ENCODE data around the gene TRABD. TPM values are rescaled to one million over a fixed set of nuclear protein-coding genes. Genes with fewer than 3 reads are reported as not detected.

TRABD gene
- total RNA-seq, 1 donor from 2014 or later, result 16.2 TPM

GRCh38 chr22:50173983-50174355 is 11.7 kb upstream of the TRABD start:
- DNase-seq (ENCODE audit: low read depth in 2 of 2), result no peak

GRCh38 chr22:50174382-50175190 is 11.1 kb upstream of the TRABD start:
- DNase-seq (ENCODE audit: low read depth in 2 of 2), result no peak

GRCh38 chr22:50175191-50175461 is 10.6 kb upstream of the TRABD start:
- DNase-seq (ENCODE audit: low read depth in 2 of 2), result no peak

- no peak for DNase-seq (ENCODE audit: low read depth in 2 of 2)
These were observed 9.5 kb upstream of the TRABD start for GRCh38 chr22:50175921-50176849.

DNA sequence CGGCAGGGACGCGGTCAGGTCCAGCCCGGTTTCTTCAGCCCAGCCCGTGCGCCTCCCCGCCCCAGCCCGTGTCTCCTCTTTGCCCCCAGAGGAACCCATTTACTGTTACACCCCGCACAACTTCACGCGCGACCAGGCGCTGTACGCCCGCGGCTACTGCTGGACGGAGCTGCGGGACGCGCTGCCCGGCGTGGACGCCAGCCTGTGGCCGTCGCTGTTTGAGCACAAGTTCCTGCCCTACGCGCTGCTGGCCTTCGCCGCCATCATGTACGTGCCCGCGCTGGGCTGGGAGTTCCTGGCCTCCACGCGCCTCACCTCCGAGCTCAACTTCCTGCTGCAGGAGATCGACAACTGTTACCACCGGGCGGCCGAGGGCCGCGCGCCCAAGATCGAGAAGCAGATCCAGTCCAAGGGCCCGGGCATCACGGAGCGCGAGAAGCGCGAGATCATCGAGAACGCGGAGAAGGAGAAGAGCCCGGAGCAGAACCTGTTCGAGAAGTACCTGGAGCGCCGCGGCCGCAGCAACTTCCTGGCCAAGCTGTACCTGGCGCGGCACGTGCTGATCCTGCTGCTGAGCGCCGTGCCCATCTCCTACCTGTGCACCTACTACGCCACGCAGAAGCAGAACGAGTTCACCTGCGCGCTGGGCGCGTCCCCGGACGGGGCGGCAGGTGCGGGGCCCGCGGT is 8.7 kb upstream of the TRABD start:
- DNase-seq (ENCODE audit: low read depth in 2 of 2), result no peak

DNA sequence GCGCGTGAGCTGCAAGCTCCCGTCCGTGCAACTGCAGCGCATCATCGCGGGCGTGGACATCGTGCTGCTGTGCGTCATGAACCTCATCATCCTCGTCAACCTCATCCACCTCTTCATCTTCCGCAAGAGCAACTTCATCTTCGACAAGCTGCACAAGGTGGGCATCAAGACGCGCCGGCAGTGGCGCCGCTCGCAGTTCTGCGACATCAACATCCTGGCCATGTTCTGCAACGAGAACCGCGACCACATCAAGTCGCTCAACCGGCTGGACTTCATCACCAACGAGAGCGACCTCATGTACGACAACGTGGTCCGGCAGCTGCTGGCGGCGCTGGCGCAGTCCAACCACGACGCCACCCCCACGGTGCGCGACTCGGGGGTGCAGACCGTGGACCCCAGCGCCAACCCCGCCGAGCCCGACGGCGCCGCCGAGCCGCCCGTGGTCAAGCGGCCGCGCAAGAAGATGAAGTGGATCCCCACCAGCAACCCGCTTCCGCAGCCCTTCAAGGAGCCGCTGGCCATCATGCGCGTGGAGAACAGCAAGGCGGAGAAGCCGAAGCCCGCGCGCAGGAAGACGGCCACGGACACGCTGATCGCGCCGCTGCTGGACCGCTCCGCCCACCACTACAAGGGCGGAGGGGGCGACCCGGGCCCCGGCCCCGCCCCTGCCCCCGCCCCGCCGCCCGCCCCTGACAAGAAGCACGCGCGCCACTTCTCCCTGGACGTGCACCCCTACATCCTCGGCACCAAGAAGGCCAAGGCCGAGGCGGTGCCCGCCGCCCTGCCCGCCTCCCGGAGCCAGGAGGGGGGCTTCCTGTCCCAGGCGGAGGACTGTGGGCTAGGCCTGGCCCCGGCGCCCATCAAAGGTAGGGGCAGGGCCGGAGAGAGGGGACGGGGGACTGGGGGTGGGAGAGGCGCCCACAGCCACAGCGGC is 7.9 kb upstream of the TRABD start:
- DNase-seq (ENCODE audit: low read depth in 2 of 2), result no peak

DNA sequence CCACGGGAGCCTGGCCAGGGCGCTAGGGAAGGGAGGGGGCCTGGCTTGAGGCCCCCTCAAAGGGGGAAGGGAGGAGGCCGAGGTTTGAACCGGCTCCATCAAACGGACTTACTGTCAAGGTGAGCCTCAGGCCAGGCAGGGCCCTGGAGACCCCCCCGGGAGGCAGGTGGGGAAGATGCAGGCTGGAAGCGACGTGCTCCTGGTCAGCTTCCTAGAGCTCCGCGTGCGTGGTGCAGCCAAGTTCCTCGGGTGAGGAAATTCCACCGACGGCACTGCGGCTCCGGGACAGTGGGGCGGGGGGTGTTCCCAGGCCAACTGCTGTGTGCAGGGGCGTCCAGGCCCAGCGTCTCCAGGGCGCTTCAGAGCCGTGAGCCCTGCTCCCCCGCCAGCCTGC is 7.2 kb upstream of the TRABD start:
- DNase-seq (ENCODE audit: low read depth in 2 of 2), result no peak

GRCh38 chr22:50178871-50179869 is 6.5 kb upstream of the TRABD start:
- DNase-seq (ENCODE audit: low read depth in 2 of 2), result no peak

DNA sequence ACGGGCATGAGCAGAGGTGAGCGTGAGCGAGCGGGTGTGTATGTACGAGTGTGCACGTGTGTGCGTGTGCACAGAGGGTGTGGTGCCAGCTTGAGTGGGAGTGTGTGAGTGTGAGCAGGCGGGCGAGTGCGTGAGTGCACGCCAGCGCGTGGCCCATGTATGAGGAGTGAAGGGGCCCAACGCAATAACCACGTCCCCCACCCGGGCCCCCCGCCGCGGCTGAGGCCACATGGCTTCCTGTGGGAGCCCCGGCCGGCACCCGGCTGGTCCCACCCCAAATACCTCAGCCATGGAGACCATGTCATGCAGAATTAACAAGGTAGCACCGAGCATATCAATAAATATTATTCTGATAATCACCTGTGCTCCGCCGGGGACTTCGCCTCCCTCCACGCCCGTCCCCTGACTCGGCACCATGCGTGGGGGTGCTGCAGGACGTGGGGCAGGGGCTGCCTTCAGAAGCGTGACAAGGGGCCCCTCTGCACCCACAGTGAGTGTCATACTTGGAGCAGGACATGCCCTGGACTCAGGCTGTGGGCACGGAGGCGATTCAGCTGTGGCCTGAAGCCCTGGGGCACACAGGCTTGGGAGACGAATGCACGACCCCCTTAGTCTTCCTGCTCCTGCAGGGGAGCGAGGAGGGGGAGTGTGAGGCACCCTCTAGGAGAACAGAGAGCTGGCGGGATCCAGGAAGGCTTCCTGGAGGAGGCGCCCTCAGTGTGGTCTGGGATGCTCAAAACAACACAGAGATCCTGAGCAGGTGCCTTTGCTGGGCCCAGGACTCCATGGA is 5.6 kb upstream of the TRABD start:
- no peak for DNase-seq (ENCODE audit: low read depth in 2 of 2)

- DNase-seq (ENCODE audit: low read depth in 2 of 2), result no peak
These were observed 4.8 kb upstream of the TRABD start for GRCh38 chr22:50180727-50181521.

- DNase-seq (ENCODE audit: low read depth in 2 of 2), result no peak
These were observed 3.3 kb upstream of the TRABD start for GRCh38 chr22:50182176-50183081.

- no peak for DNase-seq (ENCODE audit: low read depth in 2 of 2)
These were observed 2.4 kb upstream of the TRABD start for GRCh38 chr22:50183141-50183971.

GRCh38 chr22:50184004-50184901 is 1.5 kb upstream of the TRABD start:
- no peak for DNase-seq (ENCODE audit: low read depth in 2 of 2)

DNA sequence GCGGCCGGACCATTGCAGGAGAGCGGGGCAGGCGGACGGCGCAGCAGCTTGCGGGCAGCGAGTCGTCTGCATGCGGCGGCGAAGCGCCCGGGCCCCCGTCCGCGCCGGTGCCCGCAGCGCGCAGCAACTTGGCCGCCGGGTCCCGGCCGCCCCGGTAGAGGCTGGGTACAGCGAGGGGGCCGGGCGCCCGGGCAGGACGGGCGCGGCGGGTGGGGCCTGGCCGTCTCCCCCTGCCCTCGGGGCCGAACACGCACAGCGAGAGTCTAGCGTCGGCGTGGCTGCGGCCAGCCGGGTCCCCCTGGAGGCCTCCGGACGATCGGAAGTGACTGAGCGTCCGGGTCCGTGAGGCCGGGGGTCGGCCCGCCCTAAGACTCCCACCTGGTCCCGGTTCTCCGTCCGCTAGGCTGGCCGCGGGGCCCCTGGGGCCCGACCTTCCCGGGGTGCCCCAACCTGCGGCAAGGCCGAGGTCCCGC is 775 bp upstream of the TRABD start:
- no peak for DNase-seq (ENCODE audit: low read depth in 2 of 2)

GRCh38 chr22:50186181-50186714 is 535 bp downstream of the TRABD start:
- no peak for DNase-seq (ENCODE audit: low read depth in 2 of 2)

Measured in dermis microvascular lymphatic vessel endothelial cell (primary cell).